GM19397 (cell line): ENCODE data around the gene NFATC2.
A peak's percentile ranks its signal among the peaks of the same experiment; 100 is the strongest.
"Not testable (repeated sequence)": the region's sequence is repeated elsewhere in the genome, so short reads cannot be mapped to it uniquely, and the experiment has no call there.

Experiments used
- ATAC-seq: cut with Tn5 transposase; IDR thresholded peaks from one replicate; pipeline ENCODE4 v1.9.1; 2021; ENCODE audit warnings: mild to moderate bottlenecking, moderate library complexity; ENCODE audit not compliant: unreplicated experiment

Gene NFATC2

GRCh38 chr20:51540580-51540979 is 1.9 kb downstream of the NFATC2 start:
- ATAC-seq: no peak

GRCh38 chr20:51540074-51540473 is 2.4 kb downstream of the NFATC2 start:
- not testable (repeated sequence) for ATAC-seq

- ATAC-seq: no peak
These were observed 6.1 kb downstream of the NFATC2 start for GRCh38 chr20:51536116-51537069.

GRCh38 chr20:51535674-51536073 is 6.8 kb downstream of the NFATC2 start:
- ATAC-seq: no peak

- no peak for ATAC-seq
These were observed 7.5 kb downstream of the NFATC2 start for GRCh38 chr20:51535075-51535386.

GRCh38 chr20:51533291-51534172 is 9.0 kb downstream of the NFATC2 start:
- no peak for ATAC-seq

GRCh38 chr20:51532577-51533191 is 9.8 kb downstream of the NFATC2 start:
- no peak for ATAC-seq

GRCh38 chr20:51531712-51532456 is 10.6 kb downstream of the NFATC2 start:
- no peak for ATAC-seq

GRCh38 chr20:51531141-51531710 is 11.3 kb downstream of the NFATC2 start:
- peak; percentile 50 for ATAC-seq

- ATAC-seq: no peak
These were observed 12.8 kb downstream of the NFATC2 start for GRCh38 chr20:51529758-51530157.

- no peak for ATAC-seq
These were observed 13.3 kb downstream of the NFATC2 start for GRCh38 chr20:51529081-51529681.

GRCh38 chr20:51528263-51529027 is 14.1 kb downstream of the NFATC2 start:
- no peak for ATAC-seq

- ATAC-seq: no peak
These were observed 15.8 kb downstream of the NFATC2 start for GRCh38 chr20:51526754-51527153.

GRCh38 chr20:51526106-51526470 is 16.4 kb downstream of the NFATC2 start:
- ATAC-seq: no peak

- no peak for ATAC-seq
These were observed 17.0 kb downstream of the NFATC2 start for GRCh38 chr20:51525241-51526105.

- ATAC-seq: no peak
These were observed 19.1 kb downstream of the NFATC2 start for GRCh38 chr20:51523276-51524013.

GRCh38 chr20:51522207-51522606 is 20.3 kb downstream of the NFATC2 start:
- no peak for ATAC-seq

- no peak for ATAC-seq
These were observed 24.7 kb downstream of the NFATC2 start for GRCh38 chr20:51517839-51518238.
